ENCODE data around the gene RFC3. TPM values are rescaled to one million over a fixed set of nuclear protein-coding genes. Genes with fewer than 3 reads are reported as not detected.

The RFC3 gene
- total and polyA plus RNA-seq, 12 donors, result 4.4 to 33.8 (median 16.6) TPM

- Histone ChIP-seq H3K4me1 (replicated peaks in 1 of 2) (peaks cover 0 to 16% of the 10 kb centered on the region in 2 donors), H3K9me3 (replicated peaks in 1 of 3) (no peaks in the 10 kb centered on the region), H3K4me3 (peak overlapping the region in 2 of 4 donors; percentile 5 to 32), H3K27me3 (no peaks in the 10 kb centered on the region), H3K36me3 (replicated peaks in 1 of 2) (no peaks in the 10 kb centered on the region), H3K27ac (peak overlapping the region; percentile 64 to 84 (median 80))
- intact Hi-C loops (cut with DNase I), result no loop called here
- 7 to 14% (median 8%) methylated on average over 7 of the region's 7 CpGs for WGBS, 4 donors
- peak in 2 of 7 donors; percentile 21 to 53 for DNase-seq
- TF ChIP-seq POLR2A (IDR thresholded peaks at IDR 0.05) (peak in 1 of 2 donors; percentile 47), CTCF (IDR thresholded peaks at IDR 0.05) (no peak)
Observed at GRCh38 chr13:33797622-33798021, 20.3 kb upstream of the RFC3 start.

GRCh38 chr13:33798023-33798422 is 19.9 kb upstream of the RFC3 start:
- Histone ChIP-seq H3K27me3 (no peaks in the 10 kb centered on the region), H3K4me3 (peak overlapping the region in 1 of 4 donors; percentile 5), H3K27ac (peak overlapping the region; percentile 64 to 84 (median 80)), H3K9me3 (replicated peaks in 1 of 3) (no peaks in the 10 kb centered on the region), H3K4me1 (replicated peaks in 1 of 2) (peaks cover 0 to 16% of the 10 kb centered on the region in 2 donors), H3K36me3 (replicated peaks in 1 of 2) (no peaks in the 10 kb centered on the region)
- 33 to 44% (median 37%) methylated on average over 3 of the region's 3 CpGs for WGBS, 4 donors
- DNase-seq, result no peak
- intact Hi-C loops (cut with DNase I), result no loop called here
- TF ChIP-seq CTCF (IDR thresholded peaks at IDR 0.05) (no peak), POLR2A (IDR thresholded peaks at IDR 0.05) (no peak)

GRCh38 chr13:33799950-33800592 is 17.9 kb upstream of the RFC3 start:
- Histone ChIP-seq H3K4me1 (replicated peaks in 1 of 2) (peaks cover 0 to 16% of the 10 kb centered on the region in 2 donors), H3K27me3 (no peaks in the 10 kb centered on the region), H3K9me3 (replicated peaks in 1 of 3) (no peaks in the 10 kb centered on the region), H3K36me3 (replicated peaks in 1 of 2) (no peaks in the 10 kb centered on the region), H3K4me3 (peak overlapping the region in 1 of 4 donors; percentile 23), H3K27ac (peak overlapping the region in 1 of 5 donors; percentile 5)
- intact Hi-C loops (cut with DNase I), result loop anchor here in 1 of 2 donors (10.0 kb wide), 1 partner anchor 285 kb away; no protein-coding TSS in a partner anchor
- 29 to 38% (median 35%) methylated on average over 6 of the region's 6 CpGs for WGBS, 4 donors
- TF ChIP-seq CTCF (IDR thresholded peaks at IDR 0.05) (peak; percentile 22 to 61 (median 53)), POLR2A (IDR thresholded peaks at IDR 0.05) (no peak)
- peak in 1 of 7 donors; percentile 14 for DNase-seq

- Histone ChIP-seq H3K9me3 (replicated peaks in 1 of 3) (no peaks in the 10 kb centered on the region), H3K27me3 (no peaks in the 10 kb centered on the region), H3K36me3 (replicated peaks in 1 of 2) (no peaks in the 10 kb centered on the region), H3K4me1 (replicated peaks in 1 of 2) (peaks cover 0 to 16% of the 10 kb centered on the region in 2 donors), H3K4me3 (peak overlapping the region in 1 of 4 donors; percentile 23), H3K27ac (no peak overlapping the region)
- TF ChIP-seq POLR2A (IDR thresholded peaks at IDR 0.05), result no peak
- no peak for DNase-seq
- intact Hi-C loops (cut with DNase I), result loop anchor here in 1 of 2 donors (10.0 kb wide), 1 partner anchor 284 kb away; no protein-coding TSS in a partner anchor
- WGBS, 4 donors, result 24 to 33% (median 28%) methylated on average over 3 of the region's 3 CpGs
Observed at GRCh38 chr13:33800646-33801186, 17.2 kb upstream of the RFC3 start.

Data from adrenal gland (tissue), 12 donors.